PC-9 (cell line): Measurements from ENCODE around the gene AICDA. TPM values are rescaled to one million over a fixed set of nuclear protein-coding genes. Genes with fewer than 3 reads are reported as not detected.

Experiments
- BruUV-seq: library from RNA; stranded (reverse); fragments of 400-500 nt; replicated peaks from 2 replicates; lab custom pipeline; 2021; lab: Mats Ljungman, UMichigan
- CTCF ChIA-PET: fragments of 300-600 bp; sonication (Branson Sonifier 250); formaldehyde crosslinking; loops from one replicate; lab custom pipeline; 2022; ENCODE audit warnings: antibody characterized with exemption; lab: Charles Lee
- POLR2A ChIA-PET: fragments of 300-600 bp; sonication (Branson Sonifier 250); formaldehyde crosslinking; loops from one replicate; lab custom pipeline; 2022; ENCODE audit warnings: antibody characterized with exemption; ENCODE audit not compliant: unreplicated experiment; lab: Charles Lee
- DNase-seq, 2 experiments: peaks; one replicate each; pipeline versions ENCODE4 v3.0.0 to v3.0.0-alpha.2; 2015 to 2022; ENCODE audit warnings: mixed read lengths in 1 of 2
- H2AFZ ChIP-seq: fragments of 200-600 bp; sonication (generic); 2 replicates; pipeline ENCODE4 v1.8.1; 2017; ENCODE audit warnings: antibody characterized with exemption
- H3F3A ChIP-seq: fragments of 200-600 bp; sonication (generic); 2 replicates; pipeline ENCODE4 v1.8.1; 2017; ENCODE audit warnings: antibody characterized with exemption, mild to moderate bottlenecking, low read depth; ENCODE audit not compliant: insufficient read depth
- H3K27ac ChIP-seq: fragments of 200-600 bp; sonication (generic); 2 replicates; pipeline ENCODE4 v1.6.1; 2016; ENCODE audit warnings: mixed run types
- H3K27me3 ChIP-seq: fragments of 200-600 bp; sonication (generic); 2 replicates; pipeline ENCODE4 v1.6.1; 2016; ENCODE audit warnings: low read depth, mixed run types; ENCODE audit not compliant: insufficient read depth
- H3K36me3 ChIP-seq: fragments of 200-600 bp; sonication (generic); 2 replicates; pipeline ENCODE4 v1.6.1; 2016; ENCODE audit warnings: low read depth, mixed run types
- H3K4me1 ChIP-seq: fragments of 200-600 bp; sonication (generic); replicated peaks from 2 replicates; pipeline ENCODE4 v1.6.1; 2016; ENCODE audit warnings: mixed run types; ENCODE audit not compliant: insufficient read depth
- H3K4me2 ChIP-seq: fragments of 200-600 bp; sonication (generic); 2 replicates; pipeline ENCODE4 v1.6.1; 2017; ENCODE audit warnings: mixed run types
- H3K4me3 ChIP-seq: fragments of 200-600 bp; sonication (generic); 2 replicates; pipeline ENCODE4 v1.6.1; 2016; ENCODE audit warnings: mixed run types
- H3K79me2 ChIP-seq: fragments of 200-600 bp; sonication (generic); 2 replicates; pipeline ENCODE4 v1.6.1; 2017; ENCODE audit warnings: low read depth, mixed run types
- H3K9me2 ChIP-seq: fragments of 200-600 bp; sonication (generic); 2 replicates; pipeline ENCODE4 v1.8.1; 2017; ENCODE audit warnings: mild to moderate bottlenecking; ENCODE audit not compliant: insufficient read depth
- H3K9me3 ChIP-seq: fragments of 200-600 bp; sonication (generic); 2 replicates; pipeline ENCODE4 v1.8.1; 2016; ENCODE audit warnings: low read depth; ENCODE audit not compliant: insufficient read depth
- H4K20me1 ChIP-seq: fragments of 200-600 bp; sonication (generic); 2 replicates; pipeline ENCODE4 v1.8.1; 2017; ENCODE audit not compliant: insufficient read depth
- CTCF ChIP-seq: fragments of 200-600 bp; sonication (generic); conservative IDR thresholded peaks from 2 replicates; pipeline ENCODE4 v1.6.1; 2017; ENCODE audit warnings: mixed run types, antibody characterized with exemption, mild to moderate bottlenecking, moderate library complexity
- EZH2 ChIP-seq: fragments of 200-600 bp; sonication (generic); IDR thresholded peaks from 2 replicates; pipeline ENCODE4 v1.8.0; 2017; ENCODE audit warnings: antibody characterized with exemption, low read depth
- intact Hi-C: fragments of 100-400 bp; cut with micrococcal nuclease; formaldehyde crosslinking; loops from one replicate; pipeline ENCODE4 v1.10.0; 2022; ENCODE audit not compliant: unreplicated experiment
- total RNA-seq: library from RNA; stranded (reverse); gene quantifications from 2 replicates; pipeline ENCODE4 v1.2.3, GENCODE V29; 2021

AICDA gene
- total RNA-seq, 1 experiment from 2014 or later: not detected

DNA sequence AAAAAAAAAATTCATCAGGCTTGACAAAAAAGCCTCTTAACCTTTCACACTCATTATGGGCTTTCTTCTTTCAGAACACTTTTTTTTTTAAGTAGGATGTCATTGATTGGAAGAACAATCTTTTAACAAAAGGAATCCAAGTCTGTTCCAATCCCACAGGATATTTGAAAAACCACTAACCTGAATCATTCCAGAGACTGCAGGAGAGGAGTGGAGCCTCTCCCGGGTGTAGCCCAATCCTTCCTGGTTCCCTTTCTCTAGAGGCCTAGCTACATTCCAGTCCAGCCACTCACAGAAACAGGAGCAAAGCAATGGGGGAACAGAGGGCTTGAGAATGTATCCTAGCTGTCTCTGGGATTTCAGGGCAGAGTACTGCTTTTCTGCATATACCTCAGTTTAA, 45.7 kb upstream of the AICDA start:
- DNase-seq: peak; percentile 42 to 49
- Histone ChIP-seq H4K20me1 (no peaks in the 10 kb centered on the region), H3K79me2 (no peaks in the 10 kb centered on the region), H3K36me3 (no peaks in the 10 kb centered on the region), H3K4me1 (0 out of 2 replicates have a peak, but pooled peaks cover 7% of the 10 kb centered on the region), H2AFZ (0 out of 2 replicates have a peak overlapping the region, but pooled peaks have one; percentile 46), H3K9me2 (no peaks in the 10 kb centered on the region), H3F3A (no peaks in the 10 kb centered on the region), H3K4me2 (no peak overlapping the region), H3K27ac (0 out of 2 replicates have a peak overlapping the region, but pooled peaks have one; percentile 5), H3K4me3 (no peak overlapping the region), H3K27me3 (no peaks in the 10 kb centered on the region), H3K9me3 (no peaks in the 10 kb centered on the region)
- CTCF ChIA-PET: interaction anchor here (0.6 to 2.6 kb wide), 9 partner anchors 20 to 391 kb away, joined by 3 to 53 read pairs (median 7); no protein-coding TSS in a partner anchor
- TF ChIP-seq CTCF (no peak), EZH2 (no peak)
- POLR2A ChIA-PET: interaction anchor here (0.6 to 0.9 kb wide), 2 partner anchors 29 to 257 kb away, joined by 3 to 39 read pairs; no protein-coding TSS in a partner anchor
- no TSS peak for BruUV-seq
- intact Hi-C loops: loop anchor here (1.0 to 5.0 kb wide), 5 partner anchors 23 to 381 kb away; partner anchors contain the start of gene M6PR

DNA sequence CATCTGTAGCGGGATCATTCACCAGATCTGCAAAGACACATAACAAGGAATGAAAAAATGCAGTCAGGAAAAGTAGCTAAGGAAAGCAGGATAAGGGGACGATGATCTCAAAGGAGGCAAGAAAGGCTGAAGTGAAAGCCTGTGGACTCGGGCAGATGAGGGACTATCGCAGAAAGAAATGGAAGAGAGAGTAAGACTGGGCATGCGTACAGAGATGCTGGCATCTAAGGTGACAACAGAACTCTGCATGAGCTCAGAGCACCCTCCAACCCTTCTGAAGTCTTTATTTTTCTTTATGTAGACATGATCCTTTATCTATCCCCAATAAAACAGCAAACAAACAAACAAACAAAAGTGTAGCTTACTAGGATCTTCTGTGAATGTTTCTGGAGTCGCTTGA, 42.8 kb upstream of the AICDA start:
- intact Hi-C loops: loop anchor here (5.0 kb wide), 1 partner anchor 292 kb away; the partner anchor contains the start of gene M6PR
- Histone ChIP-seq H3K27ac (no peak overlapping the region), H3K4me1 (0 out of 2 replicates have a peak, but pooled peaks cover 7% of the 10 kb centered on the region), H3K79me2 (no peaks in the 10 kb centered on the region), H3K36me3 (no peaks in the 10 kb centered on the region), H3K9me3 (no peaks in the 10 kb centered on the region), H3F3A (no peaks in the 10 kb centered on the region), H3K4me2 (no peak overlapping the region), H3K4me3 (no peak overlapping the region), H3K27me3 (no peaks in the 10 kb centered on the region), H2AFZ (no peak overlapping the region), H4K20me1 (no peaks in the 10 kb centered on the region), H3K9me2 (no peaks in the 10 kb centered on the region)
- BruUV-seq: no TSS peak
- POLR2A ChIA-PET: interaction anchor here (0.6 to 0.7 kb wide), 2 partner anchors 42 to 115 kb away, joined by 3 to 6 read pairs; no protein-coding TSS in a partner anchor
- no peak for DNase-seq
- CTCF ChIA-PET: no interaction called here
- TF ChIP-seq CTCF (no peak), EZH2 (no peak)

DNA sequence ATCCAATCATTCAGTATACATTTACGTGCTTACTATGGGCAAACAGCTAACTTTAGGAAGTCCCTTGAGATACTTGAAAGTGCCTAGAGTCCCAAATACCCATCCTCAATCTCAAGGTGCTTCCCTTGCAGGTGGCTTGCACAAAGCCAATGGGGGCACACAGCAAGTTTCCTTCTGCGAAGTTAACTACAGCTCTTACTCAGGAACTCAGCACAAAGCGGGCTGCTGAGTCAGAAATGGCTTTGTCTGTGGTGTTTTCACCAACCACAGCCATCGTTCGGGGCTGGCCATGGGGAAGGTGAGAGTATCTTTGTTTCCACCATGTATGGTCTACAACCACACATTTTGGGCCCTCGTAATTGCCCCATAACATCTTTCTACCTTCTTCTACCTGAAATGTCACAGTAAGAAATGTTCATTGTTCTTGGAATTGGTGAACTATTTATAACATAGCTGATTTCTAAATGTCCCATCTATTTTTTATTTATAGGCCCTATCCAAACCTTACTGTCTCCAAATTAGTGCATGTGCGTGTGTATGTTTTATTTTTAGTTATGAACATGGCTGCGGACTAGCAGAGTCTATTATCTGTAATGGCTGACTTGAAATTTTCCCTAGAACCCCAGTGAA, 36.0 kb upstream of the AICDA start:
- no peak overlapping the region for H2AFZ ChIP-seq
- H3F3A ChIP-seq: no peaks in the 10 kb centered on the region
- ChIA-PET CTCF (no interaction called here), POLR2A (no interaction called here)
- no peak overlapping the region for H3K27ac ChIP-seq
- no peak for TF ChIP-seq CTCF
- H3K4me3 ChIP-seq: no peak overlapping the region
- intact Hi-C loops: no loop called here
- no peaks in the 10 kb centered on the region for H3K4me1 ChIP-seq
- no peaks in the 10 kb centered on the region for H3K9me3 ChIP-seq
- BruUV-seq: no TSS peak
- H3K4me2 ChIP-seq: no peak overlapping the region
- no peaks in the 10 kb centered on the region for H4K20me1 ChIP-seq
- DNase-seq: no peak
- no peaks in the 10 kb centered on the region for H3K36me3 ChIP-seq
- H3K79me2 ChIP-seq: no peaks in the 10 kb centered on the region
- H3K27me3 ChIP-seq: no peaks in the 10 kb centered on the region; the same call in 1 of the 2 replicates
- no peaks in the 10 kb centered on the region for H3K9me2 ChIP-seq
